B cell (primary cell): Measurements from ENCODE around the gene CLIP2.

Experiments used
- CTCF ChIP-seq: fragments of 200-600 bp; IDR thresholded peaks from one replicate; pipeline ENCODE4 v1.8.0; 2022; ENCODE audit warnings: antibody characterized with exemption, mild to moderate bottlenecking
- EZH2 ChIP-seq: IDR thresholded peaks from 2 replicates; pipeline ENCODE4 v1.6.1; 2012; ENCODE audit warnings: borderline replicate concordance, low read depth, mild to moderate bottlenecking, moderate library complexity, low read length; ENCODE audit not compliant: insufficient read depth, poor library complexity, severe bottlenecking

GRCh38 chr7:74360008-74360407 lies 70.8 kb downstream of the CLIP2 start:
- TF ChIP-seq CTCF (no peak), EZH2 (no peak)
